ENCODE results near the gene TLR1. TPM values are rescaled to one million over a fixed set of nuclear protein-coding genes. Genes with fewer than 3 reads are reported as not detected.

The TLR1 gene
- polyA plus RNA-seq, 6 donors from 2014 or later: 30.2 to 53.9 (median 35.7) TPM

Other genes with a start within 250 kb of the TLR1 start
- gene KLF3, start 140.6 kb downstream of the TLR1 start, polyA plus RNA-seq (ENCODE audit: low read depth in 6 of 6): 10 to 100 TPM; 34.3 to 91.0 (median 58.5) TPM
- gene TLR10, start 21.8 kb downstream of the TLR1 start, polyA plus RNA-seq (ENCODE audit: low read depth in 6 of 6): 100 to 1,000 TPM in 5 of 6 donors, 10 to 100 TPM in 1; 87.3 to 180 (median 116) TPM
- 1 to 10 TPM; 4.0 to 7.9 (median 6.2) TPM for gene TLR6, start 52.0 kb upstream of the TLR1 start, polyA plus RNA-seq (ENCODE audit: low read depth in 6 of 6)
- gene FAM114A1, start 63.0 kb upstream of the TLR1 start, polyA plus RNA-seq (ENCODE audit: low read depth in 6 of 6): under 1 TPM in 2 of 6 donors, not detected in 4; 0.16 to 0.43 TPM
- 100 to 1,000 TPM in 5 of 6 donors, 10 to 100 TPM in 1; 78.4 to 212 (median 144) TPM for gene TMEM156, start 227.6 kb upstream of the TLR1 start, polyA plus RNA-seq (ENCODE audit: low read depth in 6 of 6)

Measured in naive B cell (primary cell).